ENCODE data around the gene STXBP5L. TPM values are rescaled to one million over a fixed set of nuclear protein-coding genes. Genes with fewer than 3 reads are reported as not detected.

Gene STXBP5L
- total and polyA plus RNA-seq, 9 donors = 2.5 to 50.2 (median 18.3) TPM

- H3K4me3 ChIP-seq = no peak overlapping the region
- intact Hi-C loops (cut with DNase I) = no loop called here
- TF ChIP-seq EP300 (IDR thresholded peaks at IDR 0.05) = no peak
- no peak for TF ChIP-seq POLR2A (IDR thresholded peaks at IDR 0.05)
- TF ChIP-seq, protein P1, sequence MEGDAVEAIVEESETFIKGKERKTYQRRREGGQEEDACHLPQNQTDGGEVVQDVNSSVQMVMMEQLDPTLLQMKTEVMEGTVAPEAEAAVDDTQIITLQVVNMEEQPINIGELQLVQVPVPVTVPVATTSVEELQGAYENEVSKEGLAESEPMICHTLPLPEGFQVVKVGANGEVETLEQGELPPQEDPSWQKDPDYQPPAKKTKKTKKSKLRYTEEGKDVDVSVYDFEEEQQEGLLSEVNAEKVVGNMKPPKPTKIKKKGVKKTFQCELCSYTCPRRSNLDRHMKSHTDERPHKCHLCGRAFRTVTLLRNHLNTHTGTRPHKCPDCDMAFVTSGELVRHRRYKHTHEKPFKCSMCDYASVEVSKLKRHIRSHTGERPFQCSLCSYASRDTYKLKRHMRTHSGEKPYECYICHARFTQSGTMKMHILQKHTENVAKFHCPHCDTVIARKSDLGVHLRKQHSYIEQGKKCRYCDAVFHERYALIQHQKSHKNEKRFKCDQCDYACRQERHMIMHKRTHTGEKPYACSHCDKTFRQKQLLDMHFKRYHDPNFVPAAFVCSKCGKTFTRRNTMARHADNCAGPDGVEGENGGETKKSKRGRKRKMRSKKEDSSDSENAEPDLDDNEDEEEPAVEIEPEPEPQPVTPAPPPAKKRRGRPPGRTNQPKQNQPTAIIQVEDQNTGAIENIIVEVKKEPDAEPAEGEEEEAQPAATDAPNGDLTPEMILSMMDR (IDR thresholded peaks at IDR 0.05) = no peak
Observed at GRCh38 chr3:120926146-120926545, 18.1 kb downstream of the STXBP5L start.

GRCh38 chr3:120928991-120929390 is 21.0 kb downstream of the STXBP5L start:
- Histone ChIP-seq H3K4me3 (no peak overlapping the region), H3K9me3 (peaks cover 0 to 8% of the 10 kb centered on the region in 2 donors), H3K27ac (no peak overlapping the region), H3K27me3 (no peaks in the 10 kb centered on the region), H3K4me1 (ENCODE audit: insufficient read depth) (no peaks in the 10 kb centered on the region), H3K36me3 (no peaks in the 10 kb centered on the region)
- intact Hi-C loops (cut with DNase I) = no loop called here
- DNase-seq = no peak
- WGBS, 3 donors = 91 to 96% (median 92%) methylated on average over 1 of the region's 1 CpG
- no peak for TF ChIP-seq EP300 (IDR thresholded peaks at IDR 0.05)
- no peak for TF ChIP-seq POLR2A (IDR thresholded peaks at IDR 0.05)
- TF ChIP-seq, protein P1 (IDR thresholded peaks at IDR 0.05) = no peak

More at GRCh38 chr3:120926146-120926545, 18.1 kb downstream of the STXBP5L start:
- H3K27me3 ChIP-seq = no peaks in the 10 kb centered on the region
- H3K9me3 ChIP-seq = peaks cover 0 to 8% of the 10 kb centered on the region in 2 donors
- 90 to 92% (median 92%) methylated on average over 1 of the region's 1 CpG for WGBS, 3 donors
- no peak overlapping the region for H3K27ac ChIP-seq
- no peaks in the 10 kb centered on the region for H3K36me3 ChIP-seq
- DNase-seq = no peak
- H3K4me1 ChIP-seq (ENCODE audit: insufficient read depth) = no peaks in the 10 kb centered on the region

GRCh38 chr3:120931593-120931992 is 23.6 kb downstream of the STXBP5L start:
- Histone ChIP-seq H3K4me3 (no peak overlapping the region), H3K36me3 (no peaks in the 10 kb centered on the region), H3K27me3 (no peaks in the 10 kb centered on the region), H3K9me3 (peaks cover 0 to 1% of the 10 kb centered on the region in 2 donors), H3K27ac (no peak overlapping the region), H3K4me1 (ENCODE audit: insufficient read depth) (no peaks in the 10 kb centered on the region)
- no peak for DNase-seq
- WGBS, 3 donors = 91 to 96% (median 91%) methylated on average over 2 of the region's 2 CpGs
- TF ChIP-seq EP300 (IDR thresholded peaks at IDR 0.05) = no peak
- no peak for TF ChIP-seq POLR2A (IDR thresholded peaks at IDR 0.05)
- TF ChIP-seq, protein P1 (IDR thresholded peaks at IDR 0.05) = no peak
- intact Hi-C loops (cut with DNase I) = no loop called here

DNA sequence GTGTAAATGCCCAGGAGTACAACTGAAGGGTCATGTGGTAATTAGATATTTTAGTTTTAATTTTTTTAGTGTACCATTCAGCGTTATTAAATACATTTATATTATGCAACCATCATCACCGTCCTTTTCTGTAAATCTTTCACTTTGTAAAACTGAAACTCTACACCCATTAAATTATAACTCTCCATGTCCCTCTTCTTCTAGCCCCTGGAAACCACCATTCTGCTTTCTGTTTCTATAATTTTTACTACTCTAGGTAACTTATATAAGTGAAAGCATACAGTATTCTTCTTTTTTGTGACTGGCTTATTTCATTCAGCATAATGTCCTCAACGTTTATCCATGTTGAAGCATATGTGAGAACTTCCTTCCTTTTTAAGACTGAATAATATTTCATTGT is 48.1 kb downstream of the STXBP5L start:
- Histone ChIP-seq H3K27me3 (no peaks in the 10 kb centered on the region), H3K9me3 (no peaks in the 10 kb centered on the region), H3K4me1 (ENCODE audit: insufficient read depth) (no peaks in the 10 kb centered on the region), H3K36me3 (no peaks in the 10 kb centered on the region), H3K4me3 (no peak overlapping the region), H3K27ac (no peak overlapping the region)
- intact Hi-C loops (cut with DNase I) = no loop called here
- no peak for DNase-seq
- TF ChIP-seq POLR2A (IDR thresholded peaks at IDR 0.05) (no peak), EP300 (IDR thresholded peaks at IDR 0.05) (no peak)
- TF ChIP-seq, protein P1 (IDR thresholded peaks at IDR 0.05) = no peak
- WGBS, 3 donors = 72 to 93% (median 87%) methylated on average over 3 of the region's 3 CpGs

Measured in ovary (tissue), 9 donors.